ENCODE results near the gene TBC1D7. TPM values are rescaled to one million over a fixed set of nuclear protein-coding genes. Genes with fewer than 3 reads are reported as not detected.
"Not testable (repeated sequence)": the region's sequence is repeated elsewhere in the genome, so short reads cannot be mapped to it uniquely, and the experiment has no call there.

TBC1D7 gene
- total and polyA plus RNA-seq, 2 donors (not counting 1 experiment from before 2014, with no cell fraction given) = 21.5 to 22.3 TPM

DNA sequence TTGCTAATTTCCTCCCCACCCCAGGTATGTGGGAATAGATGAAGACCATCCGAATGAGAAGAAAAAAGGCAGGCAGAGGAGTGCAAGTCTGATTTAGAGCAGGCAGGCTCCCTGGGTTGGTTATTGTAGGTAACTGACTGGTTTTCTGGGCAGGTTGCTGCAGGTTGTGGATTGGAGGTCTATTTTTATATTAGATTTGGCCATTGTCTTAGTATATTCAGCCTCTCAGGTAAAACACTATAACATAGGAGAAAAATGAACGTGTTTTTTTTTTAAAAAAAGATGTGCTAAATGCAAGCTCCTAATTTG, 492 bp upstream of the TBC1D7 start:
- intact Hi-C loops (cut with micrococcal nuclease) = loop anchor here (1.0 to 2.0 kb wide), 7 partner anchors 24 to 485 kb away; partner anchors contain the start of genes GFOD1, MCUR1, NOL7 and SIRT5
- H3K4me1 Mint-ChIP-seq = peaks cover 32% of the 10 kb centered on the region
- no peak for TF ChIP-seq EZH2 (IDR thresholded peaks at IDR 0.05; ENCODE audit: borderline replicate concordance, insufficient read depth, low read depth, low read length, poor library complexity, severe bottlenecking)
- TF ChIP-seq, protein P1, sequence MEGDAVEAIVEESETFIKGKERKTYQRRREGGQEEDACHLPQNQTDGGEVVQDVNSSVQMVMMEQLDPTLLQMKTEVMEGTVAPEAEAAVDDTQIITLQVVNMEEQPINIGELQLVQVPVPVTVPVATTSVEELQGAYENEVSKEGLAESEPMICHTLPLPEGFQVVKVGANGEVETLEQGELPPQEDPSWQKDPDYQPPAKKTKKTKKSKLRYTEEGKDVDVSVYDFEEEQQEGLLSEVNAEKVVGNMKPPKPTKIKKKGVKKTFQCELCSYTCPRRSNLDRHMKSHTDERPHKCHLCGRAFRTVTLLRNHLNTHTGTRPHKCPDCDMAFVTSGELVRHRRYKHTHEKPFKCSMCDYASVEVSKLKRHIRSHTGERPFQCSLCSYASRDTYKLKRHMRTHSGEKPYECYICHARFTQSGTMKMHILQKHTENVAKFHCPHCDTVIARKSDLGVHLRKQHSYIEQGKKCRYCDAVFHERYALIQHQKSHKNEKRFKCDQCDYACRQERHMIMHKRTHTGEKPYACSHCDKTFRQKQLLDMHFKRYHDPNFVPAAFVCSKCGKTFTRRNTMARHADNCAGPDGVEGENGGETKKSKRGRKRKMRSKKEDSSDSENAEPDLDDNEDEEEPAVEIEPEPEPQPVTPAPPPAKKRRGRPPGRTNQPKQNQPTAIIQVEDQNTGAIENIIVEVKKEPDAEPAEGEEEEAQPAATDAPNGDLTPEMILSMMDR (IDR thresholded peaks at IDR 0.05) = no peak
- Histone ChIP-seq H3K79me2 (ENCODE audit: control insufficient read depth, insufficient read depth, low read length) (peaks cover 44% of the 10 kb centered on the region), H3K9ac (ENCODE audit: low read length) (peak overlapping the region; percentile 78), H3K27ac (ENCODE audit: low read length in 2 of 2) (peak overlapping the region; percentile 86 to 92), H3K27me3 (replicated peaks in 1 of 4; ENCODE audit: control extremely low read depth in 1 of 4, control insufficient read depth in 3 of 4, insufficient read depth in 4 of 4, low read length in 3 of 4) (no peaks in the 10 kb centered on the region), H2AFZ (ENCODE audit: insufficient read depth, low read depth, low read length, poor library complexity, severe bottlenecking) (peak overlapping the region; percentile 80), H3K36me3 (replicated peaks in 1 of 2; ENCODE audit: control extremely low read depth in 1 of 2, control insufficient read depth in 1 of 2, extremely low read depth in 1 of 2, insufficient read depth in 2 of 2, low read length in 1 of 2) (peaks cover 4 to 16% of the 10 kb centered on the region in 2 experiments), H3K4me3 (ENCODE audit: control extremely low read depth in 1 of 5, extremely low read depth in 1 of 5, insufficient read depth in 1 of 5, low read depth in 2 of 5, low read length in 4 of 5) (peak overlapping the region; percentile 69 to 98 (median 71)), H3K9me3 (ENCODE audit: control extremely low read depth in 1 of 3, control insufficient read depth in 2 of 3, insufficient read depth in 1 of 3, low read length in 2 of 3) (no peaks in the 10 kb centered on the region), H4K20me1 (ENCODE audit: control insufficient read depth, insufficient read depth, low read length, poor library complexity, severe bottlenecking) (no peaks in the 10 kb centered on the region), H3K4me1 (ENCODE audit: control insufficient read depth in 2 of 2, insufficient read depth in 2 of 2, low read length in 2 of 2) (peaks cover 10 to 15% of the 10 kb centered on the region in 2 donors), H3K4me2 (replicated peaks; ENCODE audit: low read depth, low read length, poor library complexity, severe bottlenecking) (peak overlapping the region; percentile 75)
- H3K27me3 Mint-ChIP-seq = no peaks in the 10 kb centered on the region
- ChIA-PET CTCF (interaction anchor here (0.9 to 9.8 kb wide), 22 partner anchors 9 to 692 kb away, joined by 3 to 238 read pairs (median 8); partner anchors contain the start of genes NOL7 and SIRT5), POLR2A (interaction anchor here (0.7 to 2.3 kb wide), 10 partner anchors 9 to 286 kb away, joined by 3 to 12 read pairs (median 6); partner anchors contain the start of genes GFOD1 and NOL7)
- no peak for DNase-seq
- WGBS (ENCODE audit: insufficient coverage) = 20% methylated on average over 1 of the region's 2 CpGs
- peak overlapping the region; percentile 98 for H3K4me3 Mint-ChIP-seq
- peak overlapping the region; percentile 98 for H3K27ac Mint-ChIP-seq
- no peak for ATAC-seq (ENCODE audit: low read depth)
- H3K9me3 Mint-ChIP-seq (ENCODE audit: insufficient read depth) = no peaks in the 10 kb centered on the region

DNA sequence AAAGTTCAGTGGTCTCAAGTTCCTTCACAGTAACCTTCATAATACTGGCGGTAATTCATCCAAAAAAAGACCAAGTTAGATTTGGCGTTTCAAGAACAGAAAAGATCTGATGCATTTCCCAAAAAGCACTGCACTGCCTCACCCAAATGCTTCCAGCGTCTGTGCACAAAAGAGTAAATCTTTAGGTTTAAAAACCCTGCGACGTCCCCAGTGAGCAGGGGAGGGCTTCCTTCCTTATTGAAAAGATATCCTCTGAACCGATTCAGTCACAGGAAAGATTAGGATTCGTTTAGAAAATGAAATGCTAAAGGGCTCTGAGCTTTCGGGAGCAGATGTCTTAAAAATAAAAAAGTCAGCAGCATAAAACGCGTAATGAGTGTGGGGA, 654 bp downstream of the TBC1D7 start:
- H3K27ac ChIP-seq (ENCODE audit: low read length in 2 of 2) = peak overlapping the region; percentile 86 to 92
- no peaks in the 10 kb centered on the region for H3K27me3 Mint-ChIP-seq
- POLR2A ChIA-PET = interaction anchor here (1.0 to 2.3 kb wide), 6 partner anchors 14 to 287 kb away, joined by 3 to 12 read pairs (median 7); partner anchors contain the start of gene NOL7
- H3K27me3 ChIP-seq (replicated peaks in 1 of 4; ENCODE audit: control extremely low read depth in 1 of 4, control insufficient read depth in 3 of 4, insufficient read depth in 4 of 4, low read length in 3 of 4) = no peaks in the 10 kb centered on the region
- TF ChIP-seq, protein P1 (IDR thresholded peaks at IDR 0.05) = no peak
- TF ChIP-seq EZH2 (IDR thresholded peaks at IDR 0.05; ENCODE audit: borderline replicate concordance, insufficient read depth, low read depth, low read length, poor library complexity, severe bottlenecking) = no peak
- peak overlapping the region; percentile 69 to 98 (median 88) for H3K4me3 ChIP-seq (ENCODE audit: control extremely low read depth in 1 of 5, extremely low read depth in 1 of 5, insufficient read depth in 1 of 5, low read depth in 2 of 5, low read length in 4 of 5)
- H3K27ac Mint-ChIP-seq = peak overlapping the region; percentile 98
- intact Hi-C loops (cut with micrococcal nuclease) = loop anchor here (1.0 to 2.0 kb wide), 7 partner anchors 22 to 487 kb away; partner anchors contain the start of genes GFOD1, MCUR1, NOL7 and SIRT5
- peak overlapping the region; percentile 75 for H3K4me2 ChIP-seq (replicated peaks; ENCODE audit: low read depth, low read length, poor library complexity, severe bottlenecking)
- H3K4me3 Mint-ChIP-seq = peak overlapping the region; percentile 98
- H2AFZ ChIP-seq (ENCODE audit: insufficient read depth, low read depth, low read length, poor library complexity, severe bottlenecking) = peak overlapping the region; percentile 80
- CTCF ChIA-PET = interaction anchor here (0.7 to 9.8 kb wide), 15 partner anchors 10 to 691 kb away, joined by 3 to 238 read pairs (median 9); partner anchors contain the start of genes NOL7 and SIRT5
- ATAC-seq (ENCODE audit: low read depth) = peak; percentile 4
- 0% methylated on average over 5 of the region's 10 CpGs for WGBS (ENCODE audit: insufficient coverage)
- no peaks in the 10 kb centered on the region for H3K9me3 ChIP-seq (ENCODE audit: control extremely low read depth in 1 of 3, control insufficient read depth in 2 of 3, insufficient read depth in 1 of 3, low read length in 2 of 3)
- peaks cover 32% of the 10 kb centered on the region for H3K4me1 Mint-ChIP-seq
- peaks cover 8 to 23% of the 10 kb centered on the region in 2 experiments for H3K36me3 ChIP-seq (replicated peaks in 1 of 2; ENCODE audit: control extremely low read depth in 1 of 2, control insufficient read depth in 1 of 2, extremely low read depth in 1 of 2, insufficient read depth in 2 of 2, low read length in 1 of 2)
- H3K79me2 ChIP-seq (ENCODE audit: control insufficient read depth, insufficient read depth, low read length) = peaks cover 53% of the 10 kb centered on the region
- no peaks in the 10 kb centered on the region for H3K9me3 Mint-ChIP-seq (ENCODE audit: insufficient read depth)
- H4K20me1 ChIP-seq (ENCODE audit: control insufficient read depth, insufficient read depth, low read length, poor library complexity, severe bottlenecking) = no peaks in the 10 kb centered on the region
- peaks cover 10 to 15% of the 10 kb centered on the region in 2 donors for H3K4me1 ChIP-seq (ENCODE audit: control insufficient read depth in 2 of 2, insufficient read depth in 2 of 2, low read length in 2 of 2)
- H3K9ac ChIP-seq (ENCODE audit: low read length) = peak overlapping the region; percentile 78
- DNase-seq = no peak

DNA sequence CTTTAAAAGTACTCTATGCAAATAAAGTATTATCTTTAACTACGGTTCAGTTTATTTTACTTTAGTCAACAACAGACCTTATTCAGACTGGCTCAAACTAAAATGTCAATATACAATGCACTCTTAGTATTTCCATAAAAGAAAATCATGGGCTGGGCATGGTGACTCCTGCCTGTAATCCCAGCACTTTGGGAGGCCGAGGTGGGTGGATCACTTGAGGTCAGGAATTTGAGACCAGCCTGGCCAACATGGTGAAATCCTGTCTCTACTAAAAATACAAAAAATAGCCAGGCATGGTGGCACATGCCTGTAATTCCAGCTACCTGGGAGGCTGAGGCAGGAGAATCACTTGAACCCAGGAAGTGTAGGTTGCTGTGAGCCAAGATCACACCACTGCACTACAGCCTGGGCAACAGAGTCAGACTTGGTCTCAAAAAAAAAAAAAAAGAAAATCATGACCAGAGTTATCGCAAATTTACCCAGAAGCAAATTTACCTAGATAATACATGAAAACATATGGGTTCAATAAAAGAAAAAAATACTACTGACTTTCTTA, 2.2 kb downstream of the TBC1D7 start:
- H3K4me1 ChIP-seq (ENCODE audit: control insufficient read depth in 2 of 2, insufficient read depth in 2 of 2, low read length in 2 of 2) = peaks cover 10 to 15% of the 10 kb centered on the region in 2 donors
- H4K20me1 ChIP-seq (ENCODE audit: control insufficient read depth, insufficient read depth, low read length, poor library complexity, severe bottlenecking); H3K4me3 Mint-ChIP-seq; H3K9ac ChIP-seq (ENCODE audit: low read length); POLR2A ChIA-PET; H3K4me3 ChIP-seq (ENCODE audit: control extremely low read depth in 1 of 5, extremely low read depth in 1 of 5, insufficient read depth in 1 of 5, low read depth in 2 of 5, low read length in 4 of 5); H3K27me3 ChIP-seq (replicated peaks in 1 of 4; ENCODE audit: control extremely low read depth in 1 of 4, control insufficient read depth in 3 of 4, insufficient read depth in 4 of 4, low read length in 3 of 4); H3K27ac Mint-ChIP-seq; DNase-seq; H3K9me3 ChIP-seq (ENCODE audit: control extremely low read depth in 1 of 3, control insufficient read depth in 2 of 3, insufficient read depth in 1 of 3, low read length in 2 of 3); H3K9me3 Mint-ChIP-seq (ENCODE audit: insufficient read depth); ATAC-seq (ENCODE audit: low read depth); H3K4me2 ChIP-seq (replicated peaks; ENCODE audit: low read depth, low read length, poor library complexity, severe bottlenecking); H3K27me3 Mint-ChIP-seq; H3K27ac ChIP-seq (ENCODE audit: low read length in 2 of 2); CTCF ChIA-PET; H2AFZ ChIP-seq (ENCODE audit: insufficient read depth, low read depth, low read length, poor library complexity, severe bottlenecking); intact Hi-C loops (cut with micrococcal nuclease): not testable (repeated sequence)
- H3K4me1 Mint-ChIP-seq = peaks cover 27% of the 10 kb centered on the region
- peaks cover 62% of the 10 kb centered on the region for H3K79me2 ChIP-seq (ENCODE audit: control insufficient read depth, insufficient read depth, low read length)
- H3K36me3 ChIP-seq (replicated peaks in 1 of 2; ENCODE audit: control extremely low read depth in 1 of 2, control insufficient read depth in 1 of 2, extremely low read depth in 1 of 2, insufficient read depth in 2 of 2, low read length in 1 of 2) = peaks cover 11 to 33% of the 10 kb centered on the region in 2 experiments
- 100% methylated on average over 1 of the region's 3 CpGs for WGBS (ENCODE audit: insufficient coverage)

Measured in B cell (primary cell).